DND-41 (cell line): Measurements from ENCODE around the gene IDH1.

Source experiments
- ATAC-seq: fragments of 200-7000 bp; cut with Tn5 transposase; 3 replicates; pipeline ENCODE4 v1.9.1; 2021; ENCODE audit warnings: low read depth; ENCODE audit not compliant: insufficient read depth
- DNase-seq: peaks from one replicate; pipeline ENCODE4 v3.0.0-alpha.2; 2020
- H2AFZ ChIP-seq: 2 replicates; pipeline ENCODE4 v1.6.0; 2012; ENCODE audit warnings: low read depth, low read length
- H3K27ac ChIP-seq: 2 replicates; pipeline ENCODE4 v1.5.1; 2012; ENCODE audit warnings: low read length, inconsistent platforms
- H3K27me3 ChIP-seq: fragments of 200-600 bp; sonication (generic); 2 replicates; pipeline ENCODE4 v1.6.0; 2012; ENCODE audit warnings: low read length, mild to moderate bottlenecking, inconsistent platforms; ENCODE audit not compliant: insufficient read depth, poor library complexity
- H3K36me3 ChIP-seq: 2 replicates; pipeline ENCODE4 v1.5.1; 2012; ENCODE audit warnings: low read length, inconsistent platforms; ENCODE audit not compliant: insufficient read depth
- H3K4me1 ChIP-seq: 2 replicates; pipeline ENCODE4 v1.5.1; 2012; ENCODE audit warnings: mild to moderate bottlenecking, low read length; ENCODE audit not compliant: insufficient read depth
- H3K4me2 ChIP-seq: 2 replicates; pipeline ENCODE4 v1.6.0; 2012; ENCODE audit warnings: mild to moderate bottlenecking, moderate library complexity, low read length, inconsistent platforms; ENCODE audit not compliant: insufficient read depth
- H3K4me3 ChIP-seq, 2 experiments: fragments of 200-600 bp in 1 of 2; shearing (Covaris generic) in 1 of 2; 2 replicates each; pipeline ENCODE4 v1.5.1; 2012 to 2016; ENCODE audit warnings: inconsistent platforms in 2 of 2, low read length in 2 of 2, mild to moderate bottlenecking in 2 of 2, low read depth in 1 of 2, moderate library complexity in 1 of 2
- H3K79me2 ChIP-seq: 2 replicates; pipeline ENCODE4 v1.6.0; 2012; ENCODE audit warnings: low read length, inconsistent platforms; ENCODE audit not compliant: insufficient read depth
- H3K9ac ChIP-seq: 2 replicates; pipeline ENCODE4 v1.6.0; 2012; ENCODE audit warnings: low read depth, mild to moderate bottlenecking, inconsistent platforms, low read length, moderate library complexity
- H3K9me3 ChIP-seq: 2 replicates; pipeline ENCODE4 v1.5.1; 2012; ENCODE audit warnings: low read length, moderate library complexity, mild to moderate bottlenecking, inconsistent platforms; ENCODE audit not compliant: insufficient read depth, severe bottlenecking
- H4K20me1 ChIP-seq: 2 replicates; pipeline ENCODE4 v1.6.0; 2012; ENCODE audit warnings: low read length; ENCODE audit not compliant: insufficient read depth
- EZH2 ChIP-seq: IDR thresholded peaks from 3 replicates; pipeline ENCODE4 v1.6.1; 2012; ENCODE audit warnings: borderline replicate concordance, low read depth, mild to moderate bottlenecking, moderate library complexity, low read length, inconsistent platforms; ENCODE audit not compliant: severe bottlenecking
- TF ChIP-seq, protein P1 (sequence below): IDR thresholded peaks from 2 replicates; pipeline ENCODE4 v1.5.1; 2012; ENCODE audit warnings: borderline replicate concordance, low read length, moderate library complexity, mild to moderate bottlenecking; ENCODE audit not compliant: poor library complexity, severe bottlenecking; ENCODE audit errors: extremely low read depth

Gene IDH1

DNA sequence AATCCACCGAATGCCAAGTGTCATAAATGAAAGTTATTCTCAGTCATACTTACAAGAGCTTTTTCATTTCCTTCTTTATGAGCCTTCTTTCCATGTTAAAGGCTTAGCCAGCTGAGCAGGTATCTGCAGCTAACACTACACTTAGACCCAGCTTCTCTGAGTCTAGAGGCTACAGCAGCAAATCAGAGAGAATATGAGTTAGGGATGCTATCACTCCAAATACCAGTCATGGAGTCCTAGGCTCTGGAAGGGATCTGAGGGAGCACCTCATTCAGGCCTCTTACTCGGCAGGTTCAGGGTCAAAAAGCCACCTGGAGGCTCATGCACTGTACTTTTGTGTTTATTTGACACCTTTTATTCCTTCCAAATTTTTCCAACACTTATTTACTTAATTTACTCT, 68.0 kb downstream of the IDH1 start:
- no peak for ATAC-seq
- no peaks in the 10 kb centered on the region for H3K79me2 ChIP-seq
- DNase-seq, result no peak
- H3K9me3 ChIP-seq, result no peaks in the 10 kb centered on the region
- TF ChIP-seq, protein P1, sequence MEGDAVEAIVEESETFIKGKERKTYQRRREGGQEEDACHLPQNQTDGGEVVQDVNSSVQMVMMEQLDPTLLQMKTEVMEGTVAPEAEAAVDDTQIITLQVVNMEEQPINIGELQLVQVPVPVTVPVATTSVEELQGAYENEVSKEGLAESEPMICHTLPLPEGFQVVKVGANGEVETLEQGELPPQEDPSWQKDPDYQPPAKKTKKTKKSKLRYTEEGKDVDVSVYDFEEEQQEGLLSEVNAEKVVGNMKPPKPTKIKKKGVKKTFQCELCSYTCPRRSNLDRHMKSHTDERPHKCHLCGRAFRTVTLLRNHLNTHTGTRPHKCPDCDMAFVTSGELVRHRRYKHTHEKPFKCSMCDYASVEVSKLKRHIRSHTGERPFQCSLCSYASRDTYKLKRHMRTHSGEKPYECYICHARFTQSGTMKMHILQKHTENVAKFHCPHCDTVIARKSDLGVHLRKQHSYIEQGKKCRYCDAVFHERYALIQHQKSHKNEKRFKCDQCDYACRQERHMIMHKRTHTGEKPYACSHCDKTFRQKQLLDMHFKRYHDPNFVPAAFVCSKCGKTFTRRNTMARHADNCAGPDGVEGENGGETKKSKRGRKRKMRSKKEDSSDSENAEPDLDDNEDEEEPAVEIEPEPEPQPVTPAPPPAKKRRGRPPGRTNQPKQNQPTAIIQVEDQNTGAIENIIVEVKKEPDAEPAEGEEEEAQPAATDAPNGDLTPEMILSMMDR, result no peak
- no peak for TF ChIP-seq EZH2
- no peak overlapping the region for H3K4me3 ChIP-seq
- H3K36me3 ChIP-seq, result no peaks in the 10 kb centered on the region
- no peaks in the 10 kb centered on the region for H3K4me1 ChIP-seq
- H3K27ac ChIP-seq, result no peak overlapping the region
- no peaks in the 10 kb centered on the region for H4K20me1 ChIP-seq
- no peak overlapping the region for H3K9ac ChIP-seq
- no peaks in the 10 kb centered on the region for H3K27me3 ChIP-seq
- no peak overlapping the region for H2AFZ ChIP-seq
- no peak overlapping the region for H3K4me2 ChIP-seq

DNA sequence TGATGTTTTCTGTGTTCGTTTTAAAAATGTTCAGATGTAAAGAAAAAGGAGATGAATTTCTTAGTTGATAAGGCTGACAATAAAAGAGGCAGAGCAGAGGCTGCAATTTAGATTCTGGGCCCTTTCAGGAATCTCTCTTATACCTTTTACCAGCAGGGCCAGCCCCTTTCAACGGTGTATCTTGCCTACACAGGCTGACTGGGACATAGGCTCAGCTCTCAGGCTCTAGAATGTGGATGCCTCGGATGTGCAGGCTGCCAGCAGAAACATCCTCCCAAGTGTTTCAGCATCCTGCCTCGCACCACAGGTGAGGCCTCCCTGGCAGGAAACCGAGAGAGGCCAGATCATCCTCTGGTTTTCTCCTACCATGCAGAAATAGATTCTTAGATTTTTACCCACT, 68.4 kb downstream of the IDH1 start:
- no peak for DNase-seq
- no peaks in the 10 kb centered on the region for H4K20me1 ChIP-seq
- TF ChIP-seq EZH2, result no peak
- TF ChIP-seq, protein P1, result no peak
- H3K36me3 ChIP-seq, result no peaks in the 10 kb centered on the region
- H3K9me3 ChIP-seq, result no peaks in the 10 kb centered on the region
- H3K79me2 ChIP-seq, result no peaks in the 10 kb centered on the region
- H3K4me3 ChIP-seq, result no peak overlapping the region
- no peaks in the 10 kb centered on the region for H3K4me1 ChIP-seq
- ATAC-seq, result no peak
- no peak overlapping the region for H3K4me2 ChIP-seq
- no peak overlapping the region for H2AFZ ChIP-seq
- H3K27ac ChIP-seq, result no peak overlapping the region
- H3K27me3 ChIP-seq, result no peaks in the 10 kb centered on the region
- no peak overlapping the region for H3K9ac ChIP-seq
